ENCODE results near the gene CHGA. TPM values are rescaled to one million over a fixed set of nuclear protein-coding genes. Genes with fewer than 3 reads are reported as not detected.

The CHGA gene
- polyA plus RNA-seq, 4 donors, result 20.4 to 1,234 (median 106) TPM

- Histone ChIP-seq H3K4me1 (ENCODE audit: control insufficient read depth in 3 of 3, insufficient read depth in 2 of 3, low read depth in 1 of 3, low read length in 2 of 3) (no peaks in the 10 kb centered on the region), H3K36me3 (ENCODE audit: control insufficient read depth in 3 of 3, insufficient read depth in 2 of 3, low read depth in 1 of 3, low read length in 3 of 3) (no peaks in the 10 kb centered on the region), H3K4me3 (ENCODE audit: low read depth in 1 of 3, low read length in 3 of 3) (no peak overlapping the region), H3K27ac (ENCODE audit: low read depth in 1 of 3, low read length in 2 of 3) (no peak overlapping the region), H3K9me3 (ENCODE audit: control insufficient read depth in 2 of 2, insufficient read depth in 1 of 2, low read depth in 1 of 2, low read length in 1 of 2) (no peaks in the 10 kb centered on the region), H3K27me3 (ENCODE audit: control insufficient read depth in 3 of 3, insufficient read depth in 3 of 3, low read length in 3 of 3) (peaks cover 0 to 34% (median 8%) of the 10 kb centered on the region in 3 donors)
- 52 to 69% (median 56%) methylated on average over 8 of the region's 8 CpGs for WGBS, 3 donors
- FAIRE-seq (no peak), DNase-seq (no peak)
Observed at GRCh38 chr14:92885279-92886061, 37.5 kb upstream of the CHGA start.

- no peaks in the 10 kb centered on the region for H3K4me1 ChIP-seq (ENCODE audit: control insufficient read depth in 3 of 3, insufficient read depth in 2 of 3, low read depth in 1 of 3, low read length in 2 of 3)
- FAIRE-seq, result no peak
- WGBS, 3 donors, result 38 to 41% (median 39%) methylated on average over 11 of the region's 11 CpGs
- H3K27me3 ChIP-seq (ENCODE audit: control insufficient read depth in 3 of 3, insufficient read depth in 3 of 3, low read length in 3 of 3), result peaks cover 0 to 28% (median 4%) of the 10 kb centered on the region in 3 donors
- DNase-seq, result no peak
- H3K4me3 ChIP-seq (ENCODE audit: low read depth in 1 of 3, low read length in 3 of 3), result no peak overlapping the region
- no peaks in the 10 kb centered on the region for H3K9me3 ChIP-seq (ENCODE audit: control insufficient read depth in 2 of 2, insufficient read depth in 1 of 2, low read depth in 1 of 2, low read length in 1 of 2)
- H3K27ac ChIP-seq (ENCODE audit: low read depth in 1 of 3, low read length in 2 of 3), result no peak overlapping the region
- H3K36me3 ChIP-seq (ENCODE audit: control insufficient read depth in 3 of 3, insufficient read depth in 2 of 3, low read depth in 1 of 3, low read length in 3 of 3), result no peaks in the 10 kb centered on the region
Observed at GRCh38 chr14:92886337-92886736, 36.6 kb upstream of the CHGA start.

- Histone ChIP-seq H3K36me3 (ENCODE audit: control insufficient read depth in 3 of 3, insufficient read depth in 2 of 3, low read depth in 1 of 3, low read length in 3 of 3) (no peaks in the 10 kb centered on the region), H3K27ac (ENCODE audit: low read depth in 1 of 3, low read length in 2 of 3) (no peak overlapping the region), H3K4me3 (ENCODE audit: low read depth in 1 of 3, low read length in 3 of 3) (no peak overlapping the region), H3K27me3 (ENCODE audit: control insufficient read depth in 3 of 3, insufficient read depth in 3 of 3, low read length in 3 of 3) (peaks cover 0 to 28% (median 0%) of the 10 kb centered on the region in 3 donors), H3K9me3 (ENCODE audit: control insufficient read depth in 2 of 2, insufficient read depth in 1 of 2, low read depth in 1 of 2, low read length in 1 of 2) (no peaks in the 10 kb centered on the region), H3K4me1 (ENCODE audit: control insufficient read depth in 3 of 3, insufficient read depth in 2 of 3, low read depth in 1 of 3, low read length in 2 of 3) (no peaks in the 10 kb centered on the region)
- FAIRE-seq (no peak), DNase-seq (no peak)
- WGBS, 3 donors, result 94 to 100% (median 100%) methylated on average over 1 of the region's 1 CpG
Observed at GRCh38 chr14:92887157-92887556, 35.8 kb upstream of the CHGA start.

- FAIRE-seq, result no peak
- Histone ChIP-seq H3K4me3 (ENCODE audit: low read depth in 1 of 3, low read length in 3 of 3) (no peak overlapping the region), H3K4me1 (ENCODE audit: control insufficient read depth in 3 of 3, insufficient read depth in 2 of 3, low read depth in 1 of 3, low read length in 2 of 3) (no peaks in the 10 kb centered on the region), H3K27me3 (ENCODE audit: control insufficient read depth in 3 of 3, insufficient read depth in 3 of 3, low read length in 3 of 3) (peaks cover 0 to 25% (median 0%) of the 10 kb centered on the region in 3 donors), H3K9me3 (ENCODE audit: control insufficient read depth in 2 of 2, insufficient read depth in 1 of 2, low read depth in 1 of 2, low read length in 1 of 2) (peaks cover 0 to 3% of the 10 kb centered on the region in 2 donors), H3K36me3 (ENCODE audit: control insufficient read depth in 3 of 3, insufficient read depth in 2 of 3, low read depth in 1 of 3, low read length in 3 of 3) (no peaks in the 10 kb centered on the region), H3K27ac (ENCODE audit: low read depth in 1 of 3, low read length in 2 of 3) (no peak overlapping the region)
- DNase-seq, result no peak
Observed at GRCh38 chr14:92888896-92889295, 34.1 kb upstream of the CHGA start.

- H3K27me3 ChIP-seq (ENCODE audit: control insufficient read depth in 3 of 3, insufficient read depth in 3 of 3, low read length in 3 of 3), result peaks cover 0 to 15% (median 0%) of the 10 kb centered on the region in 3 donors
- no peaks in the 10 kb centered on the region for H3K4me1 ChIP-seq (ENCODE audit: control insufficient read depth in 3 of 3, insufficient read depth in 2 of 3, low read depth in 1 of 3, low read length in 2 of 3)
- H3K36me3 ChIP-seq (ENCODE audit: control insufficient read depth in 3 of 3, insufficient read depth in 2 of 3, low read depth in 1 of 3, low read length in 3 of 3), result no peaks in the 10 kb centered on the region
- H3K9me3 ChIP-seq (ENCODE audit: control insufficient read depth in 2 of 2, insufficient read depth in 1 of 2, low read depth in 1 of 2, low read length in 1 of 2), result peaks cover 0 to 9% of the 10 kb centered on the region in 2 donors
- FAIRE-seq (no peak), DNase-seq (peak; percentile 18 to 22)
- WGBS, 3 donors, result 32 to 41% (median 32%) methylated on average over 7 of the region's 7 CpGs
- peak overlapping the region in 1 of 3 donors; percentile 11 for H3K27ac ChIP-seq (ENCODE audit: low read depth in 1 of 3, low read length in 2 of 3)
- H3K4me3 ChIP-seq (ENCODE audit: low read depth in 1 of 3, low read length in 3 of 3), result no peak overlapping the region
Observed at GRCh38 chr14:92890830-92891588, 31.9 kb upstream of the CHGA start.

GRCh38 chr14:92892589-92892988, 30.4 kb upstream of the CHGA start:
- no peaks in the 10 kb centered on the region for H3K36me3 ChIP-seq (ENCODE audit: control insufficient read depth in 3 of 3, insufficient read depth in 2 of 3, low read depth in 1 of 3, low read length in 3 of 3)
- H3K27me3 ChIP-seq (ENCODE audit: control insufficient read depth in 3 of 3, insufficient read depth in 3 of 3, low read length in 3 of 3), result peaks cover 0 to 8% (median 0%) of the 10 kb centered on the region in 3 donors
- no peak for FAIRE-seq
- no peak overlapping the region for H3K27ac ChIP-seq (ENCODE audit: low read depth in 1 of 3, low read length in 2 of 3)
- no peaks in the 10 kb centered on the region for H3K4me1 ChIP-seq (ENCODE audit: control insufficient read depth in 3 of 3, insufficient read depth in 2 of 3, low read depth in 1 of 3, low read length in 2 of 3)
- no peak for DNase-seq
- H3K9me3 ChIP-seq (ENCODE audit: control insufficient read depth in 2 of 2, insufficient read depth in 1 of 2, low read depth in 1 of 2, low read length in 1 of 2), result peaks cover 0 to 9% of the 10 kb centered on the region in 2 donors
- H3K4me3 ChIP-seq (ENCODE audit: low read depth in 1 of 3, low read length in 3 of 3), result no peak overlapping the region

- Histone ChIP-seq H3K4me1 (ENCODE audit: control insufficient read depth in 3 of 3, insufficient read depth in 2 of 3, low read depth in 1 of 3, low read length in 2 of 3) (no peaks in the 10 kb centered on the region), H3K4me3 (ENCODE audit: low read depth in 1 of 3, low read length in 3 of 3) (no peak overlapping the region), H3K27me3 (ENCODE audit: control insufficient read depth in 3 of 3, insufficient read depth in 3 of 3, low read length in 3 of 3) (peaks cover 0 to 3% (median 0%) of the 10 kb centered on the region in 3 donors), H3K36me3 (ENCODE audit: control insufficient read depth in 3 of 3, insufficient read depth in 2 of 3, low read depth in 1 of 3, low read length in 3 of 3) (no peaks in the 10 kb centered on the region), H3K27ac (ENCODE audit: low read depth in 1 of 3, low read length in 2 of 3) (no peak overlapping the region), H3K9me3 (ENCODE audit: control insufficient read depth in 2 of 2, insufficient read depth in 1 of 2, low read depth in 1 of 2, low read length in 1 of 2) (peaks cover 0 to 9% of the 10 kb centered on the region in 2 donors)
- 69 to 83% (median 74%) methylated on average over 4 of the region's 4 CpGs for WGBS, 3 donors
- FAIRE-seq (no peak), DNase-seq (no peak)
Observed at GRCh38 chr14:92895352-92895878, 27.5 kb upstream of the CHGA start.

GRCh38 chr14:92897922-92898565, 24.9 kb upstream of the CHGA start:
- H3K4me3 ChIP-seq (ENCODE audit: low read depth in 1 of 3, low read length in 3 of 3), result no peak overlapping the region
- no peak for DNase-seq
- peaks cover 0 to 9% of the 10 kb centered on the region in 2 donors for H3K9me3 ChIP-seq (ENCODE audit: control insufficient read depth in 2 of 2, insufficient read depth in 1 of 2, low read depth in 1 of 2, low read length in 1 of 2)
- peaks cover 0 to 5% (median 3%) of the 10 kb centered on the region in 3 donors for H3K27me3 ChIP-seq (ENCODE audit: control insufficient read depth in 3 of 3, insufficient read depth in 3 of 3, low read length in 3 of 3)
- no peak overlapping the region for H3K27ac ChIP-seq (ENCODE audit: low read depth in 1 of 3, low read length in 2 of 3)
- no peaks in the 10 kb centered on the region for H3K36me3 ChIP-seq (ENCODE audit: control insufficient read depth in 3 of 3, insufficient read depth in 2 of 3, low read depth in 1 of 3, low read length in 3 of 3)
- no peak for FAIRE-seq
- no peaks in the 10 kb centered on the region for H3K4me1 ChIP-seq (ENCODE audit: control insufficient read depth in 3 of 3, insufficient read depth in 2 of 3, low read depth in 1 of 3, low read length in 2 of 3)
- 46 to 62% (median 59%) methylated on average over 5 of the region's 5 CpGs for WGBS, 3 donors
